WTC11 (cell line): ENCODE measurements around the gene GRK1. TPM values are rescaled to one million over a fixed set of nuclear protein-coding genes. Genes with fewer than 3 reads are reported as not detected.

Experiments
- ATAC-seq: fragments of 200-7000 bp; cut with Tn5 transposase; 2 replicates; pipeline ENCODE4 v1.10.0; 2021; ENCODE audit warnings: mild to moderate bottlenecking, moderate library complexity
- CTCF ChIA-PET: fragments of 300-600 bp; sonication (Branson Sonifier 250); formaldehyde crosslinking; loops from one replicate; lab custom pipeline; 2021; ENCODE audit warnings: antibody characterized with exemption; lab: Charles Lee
- POLR2A ChIA-PET: fragments of 350-600 bp; sonication (Branson Sonifier 250); formaldehyde crosslinking; loops from one replicate; lab custom pipeline; 2021; ENCODE audit warnings: antibody characterized with exemption; lab: Charles Lee
- DNase-seq: peaks from one replicate; pipeline ENCODE4 v3.0.0; 2021; ENCODE audit warnings: low spot score
- H3K27ac Mint-ChIP-seq: 2 replicates; pipeline ENCODE4 v1.8.0; 2021; ENCODE audit warnings: mixed read lengths
- H3K27me3 Mint-ChIP-seq: 2 replicates; pipeline ENCODE4 v1.8.0; 2021; ENCODE audit warnings: low read depth, mild to moderate bottlenecking, moderate library complexity, mixed read lengths
- H3K36me3 Mint-ChIP-seq: 2 replicates; pipeline ENCODE4 v1.8.0; 2021; ENCODE audit warnings: mixed read lengths
- H3K4me1 Mint-ChIP-seq: 2 replicates; pipeline ENCODE4 v1.8.0; 2022; ENCODE audit warnings: mixed read lengths
- H3K4me3 Mint-ChIP-seq: 2 replicates; pipeline ENCODE4 v1.8.0; 2021; ENCODE audit warnings: mild to moderate bottlenecking, moderate library complexity, mixed read lengths
- H3K9me3 Mint-ChIP-seq: 2 replicates; pipeline ENCODE4 v1.8.0; 2021; ENCODE audit warnings: mixed read lengths
- AR ChIP-seq: fragments of 250-450 bp; sonication (Bioruptor Pico); IDR thresholded peaks from 2 replicates; pipeline ENCODE4 v1.9.0; 2021; ENCODE audit warnings: mild to moderate bottlenecking
- CREB1 ChIP-seq: sonication (generic); formaldehyde crosslinking; IDR thresholded peaks from 2 replicates; pipeline ENCODE4 v1.8.0; 2023; ENCODE audit warnings: mild to moderate bottlenecking, missing genetic modification reagents
- CREM ChIP-seq: sonication (generic); formaldehyde crosslinking; IDR thresholded peaks from 2 replicates; pipeline ENCODE4 v1.8.1; 2022; ENCODE audit warnings: mild to moderate bottlenecking, missing genetic modification reagents, moderate library complexity
- E2F4 ChIP-seq: sonication (generic); formaldehyde crosslinking; IDR thresholded peaks from 2 replicates; pipeline ENCODE4 v1.8.1; 2022; ENCODE audit warnings: low read depth, mild to moderate bottlenecking, moderate library complexity, missing genetic modification reagents, borderline replicate concordance
- E2F5 ChIP-seq: sonication (generic); formaldehyde crosslinking; IDR thresholded peaks from 2 replicates; pipeline ENCODE4 v1.8.1; 2022; ENCODE audit warnings: mild to moderate bottlenecking, moderate library complexity, missing genetic modification reagents
- EMX1 ChIP-seq: fragments of 250-450 bp; sonication (Bioruptor Pico); IDR thresholded peaks from 2 replicates; pipeline ENCODE4 v1.8.0; 2021; ENCODE audit warnings: mild to moderate bottlenecking
- ETV6 ChIP-seq: sonication (generic); formaldehyde crosslinking; IDR thresholded peaks from 2 replicates; pipeline ENCODE4 v1.8.1; 2022; ENCODE audit warnings: mild to moderate bottlenecking, missing genetic modification reagents
- FOXK1 ChIP-seq: sonication (generic); formaldehyde crosslinking; IDR thresholded peaks from 2 replicates; pipeline ENCODE4 v1.8.0; 2022; ENCODE audit warnings: mild to moderate bottlenecking, moderate library complexity, missing genetic modification reagents
- IRF1 ChIP-seq: sonication (generic); formaldehyde crosslinking; IDR thresholded peaks from 2 replicates; pipeline ENCODE4 v1.8.0; 2023; ENCODE audit warnings: missing genetic modification reagents
- IRF2 ChIP-seq: sonication (generic); formaldehyde crosslinking; IDR thresholded peaks from 2 replicates; pipeline ENCODE4 v1.8.0; 2022; ENCODE audit warnings: low read depth, missing genetic modification reagents, borderline replicate concordance
- JAZF1 ChIP-seq: fragments of 250-450 bp; sonication (Bioruptor Pico); IDR thresholded peaks from 2 replicates; pipeline ENCODE4 v1.9.0; 2021; ENCODE audit warnings: moderate library complexity, mild to moderate bottlenecking, inconsistent platforms
- KAT7 ChIP-seq: sonication (generic); formaldehyde crosslinking; IDR thresholded peaks from 2 replicates; pipeline ENCODE4 v1.8.1; 2023; ENCODE audit warnings: missing genetic modification reagents, mild to moderate bottlenecking, borderline replicate concordance
- MLX ChIP-seq: sonication (generic); formaldehyde crosslinking; IDR thresholded peaks from 2 replicates; pipeline ENCODE4 v1.8.1; 2023; ENCODE audit warnings: mild to moderate bottlenecking, missing genetic modification reagents, moderate library complexity
- MYBL2 ChIP-seq: sonication (generic); formaldehyde crosslinking; IDR thresholded peaks from 2 replicates; pipeline ENCODE4 v1.8.1; 2023; ENCODE audit warnings: mild to moderate bottlenecking, moderate library complexity, missing genetic modification reagents
- NR1H2 ChIP-seq: sonication (generic); formaldehyde crosslinking; IDR thresholded peaks from 2 replicates; pipeline ENCODE4 v1.9.0; 2021; ENCODE audit warnings: mild to moderate bottlenecking, moderate library complexity, missing genetic modification reagents
- NR2C2 ChIP-seq: sonication (generic); formaldehyde crosslinking; IDR thresholded peaks from 2 replicates; pipeline ENCODE4 v1.8.0; 2022; ENCODE audit warnings: mild to moderate bottlenecking, missing genetic modification reagents
- SP1 ChIP-seq: sonication (generic); formaldehyde crosslinking; conservative IDR thresholded peaks from 2 replicates; pipeline ENCODE4 v1.8.1; 2022; ENCODE audit warnings: missing genetic modification reagents
- TEAD1 ChIP-seq: sonication (generic); formaldehyde crosslinking; IDR thresholded peaks from 2 replicates; pipeline ENCODE4 v1.8.0; 2022; ENCODE audit warnings: mild to moderate bottlenecking, missing genetic modification reagents
- USF1 ChIP-seq: sonication (generic); formaldehyde crosslinking; IDR thresholded peaks from 2 replicates; pipeline ENCODE4 v1.8.0; 2022; ENCODE audit warnings: mild to moderate bottlenecking, missing genetic modification reagents
- ZBTB21 ChIP-seq: sonication (generic); formaldehyde crosslinking; IDR thresholded peaks from 2 replicates; pipeline ENCODE4 v1.8.1; 2023; ENCODE audit warnings: mild to moderate bottlenecking, missing genetic modification reagents, borderline replicate concordance
- ZNF138 ChIP-seq: sonication (generic); formaldehyde crosslinking; conservative IDR thresholded peaks from 2 replicates; pipeline ENCODE4 v1.8.1; 2022; ENCODE audit warnings: mild to moderate bottlenecking, moderate library complexity, missing genetic modification reagents
- ZNF219 ChIP-seq: sonication (generic); formaldehyde crosslinking; IDR thresholded peaks from 2 replicates; pipeline ENCODE4 v1.8.0; 2023; ENCODE audit warnings: missing genetic modification reagents, mild to moderate bottlenecking, borderline replicate concordance
- ZNF317 ChIP-seq: sonication (generic); formaldehyde crosslinking; IDR thresholded peaks from 2 replicates; pipeline ENCODE4 v1.8.1; 2023; ENCODE audit warnings: low read depth, mild to moderate bottlenecking, moderate library complexity, missing genetic modification reagents, borderline replicate concordance
- ZNF416 ChIP-seq: fragments of 250-450 bp; sonication (Bioruptor Pico); IDR thresholded peaks from 2 replicates; pipeline ENCODE4 v1.9.0; 2021; ENCODE audit warnings: mild to moderate bottlenecking, inconsistent platforms
- total RNA-seq: library from RNA; stranded (reverse); gene quantifications from 3 replicates; pipeline ENCODE4 v1.2.3, GENCODE V29; 2021

GRK1 gene
- total RNA-seq, 1 experiment from 2014 or later = 0.17 TPM

GRCh38 chr13:113736258-113736731 is 69.3 kb downstream of the GRK1 start (continued):
- no peak for TF ChIP-seq ZNF219 (CRISPR knock-in tag)
- no peak for TF ChIP-seq E2F5
- TF ChIP-seq KAT7 (CRISPR knock-in tag) = no peak
- no peak for TF ChIP-seq NR1H2 (CRISPR knock-in tag)
- no peak for TF ChIP-seq ETV6 (CRISPR knock-in tag)
- TF ChIP-seq IRF1 (CRISPR knock-in tag) = no peak

GRCh38 chr13:113737803-113738202 is 70.8 kb downstream of the GRK1 start:
- H3K27ac Mint-ChIP-seq = no peak overlapping the region
- ATAC-seq (no peak), DNase-seq (no peak)
- no peaks in the 10 kb centered on the region for H3K27me3 Mint-ChIP-seq
- TF ChIP-seq ZNF317 (no peak), JAZF1 (CRISPR knock-in tag) (no peak), ZBTB21 (no peak), IRF2 (CRISPR knock-in tag) (no peak), CREB1 (CRISPR knock-in tag) (no peak), CREM (CRISPR knock-in tag) (no peak), KAT7 (CRISPR knock-in tag) (no peak), FOXK1 (CRISPR knock-in tag) (no peak), MLX (CRISPR knock-in tag) (no peak), TEAD1 (CRISPR knock-in tag) (no peak), EMX1 (no peak), ZNF416 (CRISPR knock-in tag) (no peak), USF1 (CRISPR knock-in tag) (no peak), ZNF138 (CRISPR knock-in tag) (no peak), SP1 (CRISPR knock-in tag) (no peak)
- ChIA-PET POLR2A (no interaction called here), CTCF (interaction anchor here (1.2 kb wide), 1 partner anchor 39 kb away, joined by 3 read pairs; no protein-coding TSS in a partner anchor)
- peaks cover 8% of the 10 kb centered on the region; the same call in 1 of the 2 replicates for H3K4me1 Mint-ChIP-seq
- no peak overlapping the region for H3K4me3 Mint-ChIP-seq
- H3K9me3 Mint-ChIP-seq = peaks cover 11% of the 10 kb centered on the region
- H3K36me3 Mint-ChIP-seq = peaks cover 2% of the 10 kb centered on the region; the same call in 1 of the 2 replicates

GRCh38 chr13:113739527-113740285 is 72.7 kb downstream of the GRK1 start:
- ATAC-seq (no peak), DNase-seq (no peak)
- Mint-ChIP-seq H3K36me3 (no peaks in the 10 kb centered on the region), H3K27me3 (no peaks in the 10 kb centered on the region), H3K4me1 (peaks cover 8% of the 10 kb centered on the region; the same call in 1 of the 2 replicates), H3K27ac (no peak overlapping the region), H3K9me3 (no peaks in the 10 kb centered on the region), H3K4me3 (no peak overlapping the region)
- POLR2A ChIA-PET = no interaction called here
- CTCF ChIA-PET = interaction anchor here (0.7 to 3.0 kb wide), 3 partner anchors 15 to 165 kb away, joined by 3 to 12 read pairs (median 3); no protein-coding TSS in a partner anchor
- TF ChIP-seq MYBL2 (CRISPR knock-in tag) (no peak), NR2C2 (CRISPR knock-in tag) (no peak), AR (CRISPR knock-in tag) (no peak), E2F4 (CRISPR knock-in tag) (no peak), FOXK1 (CRISPR knock-in tag) (no peak), ZNF219 (CRISPR knock-in tag) (no peak)
